GM12874 (cell line): ENCODE measurements around the gene ASAP3.

Experiments used
- TF ChIP-seq, protein P1 (sequence below): IDR thresholded peaks from 2 replicates; pipeline ENCODE4 v1.5.1; 2011; ENCODE audit warnings: low read depth, mild to moderate bottlenecking, control low read depth, low read length, moderate library complexity; ENCODE audit not compliant: insufficient read depth

Gene ASAP3

DNA sequence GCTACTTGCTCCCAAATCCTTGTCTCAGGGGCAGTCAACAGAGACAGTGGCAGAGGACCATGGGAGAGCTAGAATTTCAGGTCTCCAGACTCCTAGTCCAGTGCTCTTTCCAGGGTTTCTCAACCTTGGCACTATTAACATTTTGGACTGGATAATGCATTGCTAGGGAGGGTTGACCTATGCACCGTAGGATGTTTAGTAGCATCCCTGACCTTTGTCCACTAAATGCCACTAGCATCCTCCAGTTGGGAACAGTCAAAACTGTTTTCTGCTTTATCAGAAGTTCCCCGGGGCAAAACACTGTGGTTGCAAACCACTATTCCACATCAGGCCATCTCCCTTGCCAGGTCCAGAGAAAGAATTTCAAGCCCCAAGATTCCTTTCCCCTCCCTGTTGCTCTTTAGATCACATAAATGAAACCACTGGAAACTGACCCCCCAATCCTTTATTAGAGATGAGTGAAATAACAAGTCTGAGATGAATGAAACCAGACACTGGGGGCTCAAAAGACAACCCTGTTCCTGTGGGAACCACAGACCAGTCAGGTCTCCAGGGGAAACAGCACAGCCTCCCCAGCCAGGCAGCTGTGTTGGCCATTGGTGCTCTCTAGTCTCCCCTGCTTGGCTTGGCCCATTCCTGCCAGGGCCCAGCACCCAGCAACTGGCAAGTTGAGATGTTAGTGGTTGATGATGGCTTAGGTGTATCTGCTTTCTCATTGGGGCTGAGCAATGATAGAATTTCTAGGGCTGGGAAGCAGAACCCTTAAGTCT lies 55.7 kb downstream of the ASAP3 start:
- TF ChIP-seq, protein P1, sequence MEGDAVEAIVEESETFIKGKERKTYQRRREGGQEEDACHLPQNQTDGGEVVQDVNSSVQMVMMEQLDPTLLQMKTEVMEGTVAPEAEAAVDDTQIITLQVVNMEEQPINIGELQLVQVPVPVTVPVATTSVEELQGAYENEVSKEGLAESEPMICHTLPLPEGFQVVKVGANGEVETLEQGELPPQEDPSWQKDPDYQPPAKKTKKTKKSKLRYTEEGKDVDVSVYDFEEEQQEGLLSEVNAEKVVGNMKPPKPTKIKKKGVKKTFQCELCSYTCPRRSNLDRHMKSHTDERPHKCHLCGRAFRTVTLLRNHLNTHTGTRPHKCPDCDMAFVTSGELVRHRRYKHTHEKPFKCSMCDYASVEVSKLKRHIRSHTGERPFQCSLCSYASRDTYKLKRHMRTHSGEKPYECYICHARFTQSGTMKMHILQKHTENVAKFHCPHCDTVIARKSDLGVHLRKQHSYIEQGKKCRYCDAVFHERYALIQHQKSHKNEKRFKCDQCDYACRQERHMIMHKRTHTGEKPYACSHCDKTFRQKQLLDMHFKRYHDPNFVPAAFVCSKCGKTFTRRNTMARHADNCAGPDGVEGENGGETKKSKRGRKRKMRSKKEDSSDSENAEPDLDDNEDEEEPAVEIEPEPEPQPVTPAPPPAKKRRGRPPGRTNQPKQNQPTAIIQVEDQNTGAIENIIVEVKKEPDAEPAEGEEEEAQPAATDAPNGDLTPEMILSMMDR = no peak

DNA sequence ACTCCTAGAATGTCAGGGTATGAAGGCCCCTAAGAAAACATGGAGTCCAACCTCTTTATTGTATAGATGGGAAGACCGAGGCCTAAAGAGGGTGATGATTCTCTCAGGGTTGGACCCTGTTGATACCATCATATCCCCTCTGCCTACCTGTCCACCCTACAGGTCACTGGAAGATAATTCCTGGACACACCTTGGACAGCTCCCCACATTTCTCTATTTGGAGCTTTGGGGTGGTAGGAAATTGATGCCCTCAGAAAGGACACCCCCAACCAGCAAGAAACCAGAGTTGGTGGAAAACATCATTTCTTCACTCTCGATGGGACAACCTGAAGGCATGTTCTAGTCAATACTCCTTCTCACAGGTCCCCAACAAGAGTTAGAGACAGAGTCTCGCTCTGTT lies 56.4 kb downstream of the ASAP3 start:
- TF ChIP-seq, protein P1 = no peak

DNA sequence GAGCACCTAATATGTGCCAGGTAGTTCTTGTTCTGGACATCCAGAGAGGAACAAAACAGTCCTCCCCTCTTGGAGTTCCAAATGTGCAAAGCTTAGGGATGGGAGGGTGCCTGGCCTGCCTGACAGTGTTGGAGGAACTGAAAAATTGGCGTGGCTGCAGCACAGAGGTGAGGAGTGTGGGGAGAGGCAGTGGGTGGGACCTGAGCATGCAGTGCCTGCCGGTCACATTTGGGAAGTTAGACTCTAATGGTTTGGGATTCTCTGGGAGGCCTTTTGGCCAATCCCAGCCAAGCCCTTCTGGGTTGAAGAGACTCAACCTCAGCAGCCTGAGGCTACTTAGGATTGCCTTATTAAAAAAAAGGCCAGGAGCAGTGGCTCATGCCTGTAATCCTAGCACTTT lies 57.2 kb downstream of the ASAP3 start:
- TF ChIP-seq, protein P1 = no peak

DNA sequence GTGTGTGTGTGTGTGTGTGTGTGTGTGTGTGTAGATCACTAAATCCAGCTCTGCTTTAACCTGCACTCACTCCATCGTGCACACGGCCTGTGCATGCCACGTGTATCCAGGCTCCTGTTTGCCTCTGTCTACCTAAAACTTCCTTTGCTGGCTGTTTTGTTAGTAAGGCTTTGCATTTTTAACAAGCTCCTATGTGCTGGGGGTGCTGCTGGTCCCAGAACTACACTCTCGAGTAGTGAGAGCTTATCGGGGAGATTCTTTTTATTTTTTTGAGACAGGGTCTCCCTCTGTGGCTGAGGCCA lies 58.8 kb downstream of the ASAP3 start:
- TF ChIP-seq, protein P1 = no peak

DNA sequence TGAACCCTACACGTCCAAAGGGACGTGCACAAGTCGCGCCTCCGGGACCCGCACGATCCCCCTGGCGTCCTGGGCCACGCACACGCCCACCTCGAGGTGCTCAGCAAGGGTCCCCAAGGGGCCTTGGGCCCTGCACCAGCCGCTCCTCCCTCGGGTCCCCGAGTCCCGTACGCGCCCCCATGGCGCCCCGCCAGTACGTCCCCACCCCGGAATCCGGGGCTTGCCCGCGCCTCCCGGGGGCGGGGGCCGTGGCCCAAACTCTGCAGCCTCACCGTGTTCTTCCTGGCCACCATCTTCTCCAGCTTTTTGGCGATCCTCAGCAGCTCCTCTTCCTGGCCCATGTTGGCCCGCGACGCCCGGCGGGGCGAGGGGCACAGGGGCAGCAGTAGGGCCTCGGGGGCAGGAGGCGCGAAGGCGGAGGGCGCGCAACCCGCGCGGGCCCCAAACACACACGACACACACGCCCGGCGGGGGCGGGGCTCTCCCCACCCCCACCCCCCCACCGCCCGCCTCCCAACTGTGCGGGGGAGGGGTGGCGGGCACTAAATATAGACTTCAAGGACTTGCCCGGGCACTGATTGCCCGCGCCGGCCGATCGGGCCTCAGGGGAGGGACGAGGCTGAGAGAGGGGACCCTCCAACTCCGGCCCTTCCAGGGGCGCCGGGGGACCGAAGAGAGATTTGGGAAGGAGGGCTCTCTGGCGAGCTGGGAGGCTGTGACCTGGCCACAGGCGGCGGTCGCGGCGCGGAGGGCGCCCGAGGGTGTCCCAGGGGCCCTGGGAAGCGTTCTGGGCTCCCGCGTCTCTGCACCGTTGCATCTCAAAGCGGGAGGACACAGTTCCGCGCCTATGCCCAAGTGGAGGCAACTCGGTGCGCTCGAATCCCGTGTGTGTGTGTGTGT lies 59.4 kb downstream of the ASAP3 start, which contains the start of gene TCEA3:
TCEA3 (minus strand) TSS at position 456 of the 900 bp plus-strand sequence; CDS start at position 341, 115 bp downstream.
- TF ChIP-seq, protein P1 = no peak

DNA sequence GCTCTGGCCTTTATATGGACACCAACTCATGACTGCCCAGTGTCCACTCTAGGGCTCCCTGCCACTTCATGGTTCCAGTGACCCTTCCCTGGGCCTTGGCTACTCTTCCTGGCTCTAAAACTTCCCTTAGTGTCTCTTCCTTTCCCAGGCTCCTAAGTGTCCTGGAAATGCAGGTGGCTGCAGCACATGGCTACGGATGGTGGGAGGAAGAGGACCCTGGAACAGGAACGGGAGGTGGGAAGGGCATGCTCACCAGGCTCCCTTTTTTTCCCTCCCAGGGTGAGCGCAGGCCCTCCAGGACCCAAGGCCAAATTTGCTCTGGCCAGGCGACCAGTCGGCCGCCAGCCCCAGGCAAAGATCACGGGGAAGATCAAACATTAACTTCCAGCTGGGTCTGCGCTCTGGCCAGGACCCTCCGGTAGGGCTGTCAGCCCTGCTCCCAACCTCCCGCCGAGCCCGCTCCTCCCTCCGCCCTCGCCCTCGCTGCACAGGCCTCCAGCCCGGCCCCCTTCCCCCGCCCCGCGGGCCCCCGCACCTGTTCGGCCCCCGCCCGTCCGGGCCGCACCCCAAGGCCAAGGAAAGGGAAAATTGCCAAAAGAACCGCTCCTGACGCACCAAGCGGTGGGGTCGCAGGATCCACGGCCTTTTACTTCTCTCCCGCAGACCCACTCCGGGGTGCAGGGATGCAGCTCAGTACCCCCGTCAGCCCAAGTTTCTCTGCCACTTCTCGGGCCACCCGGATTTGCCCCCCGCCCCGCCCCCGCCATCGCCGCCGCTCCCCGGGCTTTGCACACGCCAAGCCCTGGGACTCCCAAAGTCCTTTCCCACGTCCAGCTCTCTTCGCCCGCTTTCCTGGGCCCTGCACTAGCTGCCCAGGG lies 60.3 kb downstream of the ASAP3 start:
- TF ChIP-seq, protein P1 = no peak

DNA sequence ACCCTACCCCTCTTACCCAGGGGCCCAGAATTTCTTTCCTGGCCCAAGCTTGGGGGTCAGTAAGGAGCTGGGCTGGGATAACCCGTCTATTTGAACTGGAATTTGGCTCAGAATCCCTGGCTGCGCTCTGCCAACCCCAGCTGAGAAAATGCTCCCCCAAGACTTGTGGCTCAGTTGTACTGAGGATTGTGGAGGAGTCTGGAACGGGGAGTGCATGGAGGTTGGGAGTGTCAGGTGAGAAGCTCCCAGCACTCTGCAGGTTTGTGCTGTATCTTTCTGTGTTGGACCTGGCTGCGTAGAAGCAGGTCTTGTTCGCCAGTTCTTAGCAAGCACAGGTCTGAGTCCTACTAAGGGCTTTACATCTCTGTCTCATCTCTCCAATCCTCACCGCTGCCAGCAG lies 61.0 kb downstream of the ASAP3 start:
- TF ChIP-seq, protein P1 = no peak
